Activated CD8-positive, alpha-beta T cell treated with anti-CD3 and anti-CD28 coated beads, Interleukin-2, amount 10 ng/mL, durations not matched to agents 7 days and 5 days (primary cell): Measurements from ENCODE around the gene GALR3. TPM values are rescaled to one million over a fixed set of nuclear protein-coding genes. Genes with fewer than 3 reads are reported as not detected.

Source experiments
- ATAC-seq: fragments of 150-1000 bp; cut with Tn5 transposase; one replicate; pipeline ENCODE4 v1.10.0; 2021; ENCODE audit warnings: moderate library complexity
- CTCF ChIA-PET: fragments of 350-600 bp; sonication (Branson Sonifier 250); formaldehyde crosslinking; loops from one replicate; lab custom pipeline; 2021; ENCODE audit warnings: antibody characterized with exemption; lab: Charles Lee
- POLR2A ChIA-PET: fragments of 350-600 bp; sonication (Branson Sonifier 250); formaldehyde crosslinking; loops from one replicate; lab custom pipeline; 2021; ENCODE audit warnings: antibody characterized with exemption; lab: Charles Lee
- DNase-seq: peaks from one replicate; pipeline ENCODE4 v3.0.0-alpha.2; 2020
- H3K27ac Mint-ChIP-seq: one replicate; pipeline ENCODE4 v1.8.0; 2021; ENCODE audit warnings: mild to moderate bottlenecking, mixed read lengths
- H3K27me3 Mint-ChIP-seq: one replicate; pipeline ENCODE4 v1.8.0; 2021; ENCODE audit warnings: low read depth, mixed read lengths
- H3K36me3 Mint-ChIP-seq: one replicate; pipeline ENCODE4 v1.8.0; 2021; ENCODE audit warnings: low read depth, mixed read lengths
- H3K4me1 Mint-ChIP-seq: one replicate; pipeline ENCODE4 v1.8.0; 2021; ENCODE audit warnings: low read depth, mixed read lengths
- H3K4me3 Mint-ChIP-seq: one replicate; pipeline ENCODE4 v1.8.0; 2021; ENCODE audit warnings: mild to moderate bottlenecking, mixed read lengths
- H3K9me3 Mint-ChIP-seq: one replicate; pipeline ENCODE4 v1.8.0; 2022; ENCODE audit warnings: mixed read lengths; ENCODE audit not compliant: insufficient read depth
- total RNA-seq, 2 experiments: library from RNA; stranded (reverse); gene quantifications; one replicate each; pipeline ENCODE4 v1.2.3, GENCODE V29; 2021

Gene GALR3
- total RNA-seq, 2 experiments from 2014 or later = 0.24 TPM; not detected in 1

DNA sequence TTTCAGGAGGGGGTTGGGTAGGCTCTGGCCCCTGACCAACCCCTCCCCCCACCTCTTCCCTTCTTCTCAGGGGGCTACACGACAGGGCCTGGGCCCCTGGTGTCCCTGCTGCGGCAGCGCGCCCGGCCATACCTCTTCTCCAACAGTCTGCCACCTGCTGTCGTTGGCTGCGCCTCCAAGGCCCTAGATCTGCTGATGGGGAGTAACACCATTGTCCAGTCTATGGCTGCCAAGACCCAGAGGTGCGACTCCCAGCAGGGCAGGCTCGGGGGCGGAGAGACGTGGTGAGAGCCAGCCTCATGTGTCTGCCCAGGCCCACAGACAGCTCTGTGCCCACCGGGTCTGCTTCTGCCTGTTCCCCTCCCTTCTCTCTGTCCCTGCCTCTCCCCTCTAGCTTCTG lies 7.6 kb upstream of the GALR3 start:
- peaks cover 17% of the 10 kb centered on the region for H3K4me1 Mint-ChIP-seq
- no peaks in the 10 kb centered on the region for H3K9me3 Mint-ChIP-seq
- H3K27me3 Mint-ChIP-seq = peaks cover 13% of the 10 kb centered on the region
- CTCF ChIA-PET = interaction anchor here (1.2 to 6.4 kb wide), 6 partner anchors 7 to 150 kb away, joined by 4 to 111 read pairs (median 34); partner anchors contain the start of genes ANKRD54, C22orf23, GCAT and POLR2F
- ATAC-seq (no peak), DNase-seq (no peak)
- H3K27ac Mint-ChIP-seq = no peak overlapping the region
- H3K4me3 Mint-ChIP-seq = no peak overlapping the region
- POLR2A ChIA-PET = no interaction called here
- no peaks in the 10 kb centered on the region for H3K36me3 Mint-ChIP-seq

DNA sequence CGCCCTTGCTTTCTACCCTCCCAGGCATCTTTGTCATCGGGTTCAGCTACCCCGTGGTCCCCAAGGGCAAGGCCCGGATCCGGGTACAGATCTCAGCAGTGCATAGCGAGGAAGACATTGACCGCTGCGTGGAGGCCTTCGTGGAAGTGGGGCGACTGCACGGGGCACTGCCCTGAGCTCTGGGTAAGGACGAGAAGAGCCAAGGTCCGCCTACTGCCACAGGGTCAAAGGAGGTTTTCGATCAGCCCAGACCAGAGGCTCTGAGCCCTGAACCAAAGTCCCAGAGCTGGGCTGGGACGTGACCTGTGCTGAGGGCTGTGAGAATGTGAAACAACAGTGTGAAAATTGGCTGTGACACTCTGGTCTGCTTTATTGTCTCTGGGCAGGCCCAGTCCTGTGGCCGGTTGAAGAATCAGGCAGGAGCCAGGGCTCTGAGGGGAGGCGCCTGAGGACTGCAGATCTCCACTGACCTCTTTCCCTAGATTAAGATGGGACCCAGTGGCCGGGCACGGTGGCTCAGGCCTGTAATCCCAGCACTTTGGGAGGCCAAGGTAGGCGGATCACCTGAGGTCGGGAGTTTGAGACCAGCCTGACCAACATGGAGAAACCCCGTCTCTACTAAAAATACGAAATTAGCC lies 6.5 kb upstream of the GALR3 start:
- Mint-ChIP-seq H3K9me3 (no peaks in the 10 kb centered on the region), H3K4me3 (no peak overlapping the region), H3K27me3 (peaks cover 16% of the 10 kb centered on the region), H3K27ac (no peak overlapping the region), H3K4me1 (peaks cover 17% of the 10 kb centered on the region), H3K36me3 (no peaks in the 10 kb centered on the region)
- ATAC-seq = no peak
- no peak for DNase-seq
- ChIA-PET POLR2A (interaction anchor here (2.5 kb wide), 1 partner anchor 27 kb away, joined by 7 read pairs; the partner anchor contains the start of gene ANKRD54), CTCF (interaction anchor here (0.7 to 6.4 kb wide), 14 partner anchors 8 to 155 kb away, joined by 3 to 111 read pairs (median 8); partner anchors contain the start of genes ANKRD54, C22orf23, GCAT and POLR2F)

DNA sequence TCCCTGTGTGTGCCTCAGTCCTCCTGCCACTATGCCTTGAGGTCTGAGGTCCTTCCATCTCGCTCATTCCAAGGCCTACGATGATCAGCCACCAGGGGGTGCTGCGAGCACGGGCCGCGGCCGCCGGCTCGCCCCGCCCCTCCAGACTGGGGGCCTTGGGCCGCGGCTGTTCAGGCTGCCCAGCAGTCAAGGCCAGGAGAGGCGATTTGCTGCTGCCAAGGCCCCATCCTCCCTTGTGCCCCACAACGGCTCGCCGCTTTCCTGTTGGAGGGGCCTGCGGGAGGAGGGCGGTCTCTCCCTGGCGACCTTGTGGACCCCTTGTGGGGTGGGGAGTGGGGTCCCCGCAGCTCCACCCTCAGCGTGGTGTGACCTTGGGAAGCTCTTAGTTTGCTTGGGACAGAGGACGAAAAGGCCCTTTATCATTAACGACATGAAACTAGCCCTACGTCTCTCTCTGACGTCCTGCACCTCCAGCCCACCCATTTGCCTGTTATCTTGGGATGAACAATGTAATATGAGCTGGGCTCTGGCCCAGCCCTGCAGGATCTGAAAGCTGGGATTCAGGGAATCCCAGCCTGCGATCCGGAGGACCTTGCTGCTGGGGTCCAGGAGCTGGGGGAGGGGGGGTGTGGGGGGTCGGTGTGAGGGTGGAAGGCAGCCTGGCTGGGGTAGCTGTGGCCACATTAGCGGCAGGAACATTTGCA lies 5.3 kb upstream of the GALR3 start:
- CTCF ChIA-PET = interaction anchor here (0.6 to 6.4 kb wide), 37 partner anchors 9 to 243 kb away, joined by 3 to 111 read pairs (median 4); partner anchors contain the start of genes ANKRD54, C22orf23, GCAT and MICALL1
- Mint-ChIP-seq H3K4me1 (peaks cover 17% of the 10 kb centered on the region), H3K27me3 (peaks cover 25% of the 10 kb centered on the region), H3K36me3 (no peaks in the 10 kb centered on the region), H3K27ac (no peak overlapping the region), H3K9me3 (no peaks in the 10 kb centered on the region), H3K4me3 (peak overlapping the region; percentile 18)
- peak; percentile 81 for DNase-seq
- POLR2A ChIA-PET = interaction anchor here (1.3 to 2.5 kb wide), 3 partner anchors 10 to 147 kb away, joined by 3 to 7 read pairs (median 6); partner anchors contain the start of genes ANKRD54 and GCAT
- peak; percentile 83 for ATAC-seq

DNA sequence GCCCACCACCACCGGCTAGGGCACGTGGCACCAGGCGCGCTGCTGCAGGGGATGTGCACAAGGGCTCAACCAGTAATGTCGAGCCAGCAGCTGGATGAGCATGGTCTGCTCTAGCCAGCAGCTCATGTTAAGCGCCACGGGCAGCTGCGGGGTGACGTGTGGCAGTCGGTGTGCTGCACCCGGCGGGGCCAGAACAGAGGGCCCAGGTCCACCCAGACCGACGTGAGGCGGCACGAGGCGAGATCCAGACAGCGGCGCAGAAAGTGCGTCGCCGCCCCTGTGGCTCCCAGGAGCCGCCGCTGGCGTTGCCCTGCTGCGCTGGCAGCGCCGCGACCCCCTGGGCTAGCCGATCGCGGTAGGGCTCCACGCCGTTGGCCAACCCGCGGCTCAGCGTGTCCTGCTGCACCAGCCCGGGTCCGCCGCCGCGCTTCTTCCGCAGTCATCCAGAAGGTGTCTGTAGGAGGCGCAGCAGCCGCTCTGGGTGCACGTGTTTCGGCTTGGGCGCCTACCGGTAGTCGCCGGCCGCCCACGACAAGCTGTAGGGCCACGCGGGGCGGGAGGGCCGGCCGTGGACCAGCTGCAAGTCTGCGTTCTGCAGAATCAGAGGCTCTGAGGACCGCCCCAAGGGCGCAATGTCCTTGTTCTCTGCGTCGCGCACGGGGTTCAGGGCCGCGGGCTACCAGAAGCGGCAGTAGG lies 4.6 kb upstream of the GALR3 start:
- DNase-seq (peak; percentile 77), ATAC-seq (peak; percentile 80)
- ChIA-PET POLR2A (interaction anchor here (1.3 to 2.5 kb wide), 3 partner anchors 11 to 147 kb away, joined by 3 to 7 read pairs (median 6); partner anchors contain the start of genes ANKRD54 and GCAT), CTCF (interaction anchor here (0.6 to 6.4 kb wide), 34 partner anchors 8 to 243 kb away, joined by 3 to 111 read pairs (median 4); partner anchors contain the start of genes ANKRD54, C22orf23, GCAT and MICALL1)
- peaks cover 17% of the 10 kb centered on the region for H3K4me1 Mint-ChIP-seq
- H3K27me3 Mint-ChIP-seq = peaks cover 28% of the 10 kb centered on the region
- no peaks in the 10 kb centered on the region for H3K9me3 Mint-ChIP-seq
- H3K4me3 Mint-ChIP-seq = peak overlapping the region; percentile 38
- no peak overlapping the region for H3K27ac Mint-ChIP-seq
- H3K36me3 Mint-ChIP-seq = no peaks in the 10 kb centered on the region

DNA sequence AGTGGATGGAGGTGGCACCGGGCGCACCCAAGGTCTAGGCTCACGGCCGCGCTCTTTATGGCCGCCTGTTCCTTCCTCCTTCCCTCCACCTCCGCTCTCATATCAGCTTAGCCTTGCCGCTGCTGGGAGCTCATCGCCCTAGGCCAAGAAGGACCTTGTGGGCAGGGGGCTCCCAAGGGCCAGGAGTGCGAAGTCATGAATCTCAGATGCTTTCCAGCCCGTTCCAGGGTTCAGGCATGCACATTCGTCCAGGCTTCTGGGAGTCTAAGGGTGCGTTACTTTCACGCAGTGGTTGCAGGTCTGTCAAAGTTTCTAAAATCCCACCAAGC lies 4.1 kb upstream of the GALR3 start:
- DNase-seq = no peak
- POLR2A ChIA-PET = interaction anchor here (1.3 to 2.5 kb wide), 3 partner anchors 11 to 146 kb away, joined by 3 to 7 read pairs (median 6); partner anchors contain the start of genes ANKRD54 and GCAT
- Mint-ChIP-seq H3K36me3 (no peaks in the 10 kb centered on the region), H3K9me3 (no peaks in the 10 kb centered on the region), H3K4me1 (peaks cover 20% of the 10 kb centered on the region), H3K27me3 (peaks cover 29% of the 10 kb centered on the region), H3K4me3 (no peak overlapping the region), H3K27ac (no peak overlapping the region)
- CTCF ChIA-PET = interaction anchor here (0.7 to 6.4 kb wide), 22 partner anchors 9 to 233 kb away, joined by 3 to 111 read pairs (median 4); partner anchors contain the start of genes ANKRD54, C22orf23, GCAT and MICALL1
- ATAC-seq = peak; percentile 43

DNA sequence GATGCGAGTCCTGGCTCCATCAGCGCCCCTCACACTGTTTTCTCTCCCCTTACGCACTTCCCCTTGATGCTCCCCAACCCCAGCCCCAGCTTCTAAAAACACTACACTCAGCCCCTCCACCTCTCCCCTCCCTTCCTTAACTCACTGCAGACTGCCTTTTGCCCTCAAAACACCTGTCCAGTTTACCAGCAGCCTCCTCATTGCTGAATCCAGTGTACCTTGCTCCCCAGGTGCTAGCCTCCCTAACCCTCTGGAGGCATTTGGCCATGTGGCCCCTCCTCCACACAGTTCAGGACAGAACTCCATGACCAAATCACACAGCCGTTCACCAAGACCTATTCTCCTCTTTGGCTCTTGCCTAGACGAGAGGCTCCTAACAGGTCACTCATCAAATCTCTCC lies 2.8 kb upstream of the GALR3 start:
- ChIA-PET POLR2A (interaction anchor here (0.6 kb wide), 1 partner anchor 299 kb away, joined by 3 read pairs; no protein-coding TSS in a partner anchor), CTCF (interaction anchor here (2.3 to 6.4 kb wide), 4 partner anchors 11 to 145 kb away, joined by 7 to 111 read pairs (median 47); partner anchors contain the start of gene GCAT)
- DNase-seq = no peak
- H3K4me1 Mint-ChIP-seq = peaks cover 24% of the 10 kb centered on the region
- H3K4me3 Mint-ChIP-seq = no peak overlapping the region
- no peaks in the 10 kb centered on the region for H3K9me3 Mint-ChIP-seq
- ATAC-seq = no peak
- no peak overlapping the region for H3K27ac Mint-ChIP-seq
- H3K27me3 Mint-ChIP-seq = peaks cover 29% of the 10 kb centered on the region
- no peaks in the 10 kb centered on the region for H3K36me3 Mint-ChIP-seq

DNA sequence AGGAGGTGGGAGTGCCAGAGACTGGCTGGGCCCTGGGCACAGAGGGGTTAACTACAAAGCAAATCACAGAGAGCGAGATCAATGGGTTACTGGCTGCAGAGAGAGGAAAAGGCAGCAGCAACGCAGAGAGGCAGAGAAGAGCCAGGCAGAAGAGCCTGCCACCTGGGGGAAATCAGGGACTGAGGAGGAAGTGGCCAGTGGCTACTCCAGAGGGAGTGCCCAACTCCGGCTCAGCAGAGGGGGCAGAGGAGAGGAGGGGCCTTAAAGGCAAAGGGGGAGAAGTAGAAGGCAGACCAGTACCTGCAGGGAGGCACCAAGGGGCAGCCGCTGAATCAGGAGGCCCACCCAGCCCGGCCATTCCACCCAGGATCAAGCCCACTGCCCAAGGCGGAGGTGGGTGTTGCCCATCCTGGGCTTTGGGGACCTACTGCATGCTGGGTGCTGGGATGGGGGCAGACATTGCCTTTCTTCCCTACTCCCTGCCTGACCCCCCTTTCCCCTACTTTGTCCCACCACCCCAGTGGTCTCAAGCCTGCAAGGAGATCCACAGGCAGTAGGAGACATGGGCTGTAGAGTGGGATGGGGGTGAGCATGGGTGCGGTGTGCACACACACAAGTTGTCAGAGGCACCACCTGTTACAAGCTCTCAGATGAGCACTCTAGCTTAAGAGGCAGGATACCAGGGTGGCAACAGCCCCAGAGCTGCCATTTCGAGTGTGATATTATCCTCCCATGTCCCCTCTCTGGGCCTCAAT lies 926 bp upstream of the GALR3 start:
- no peak overlapping the region for H3K27ac Mint-ChIP-seq
- CTCF ChIA-PET = interaction anchor here (1.0 to 1.3 kb wide), 2 partner anchors 15 to 41 kb away, joined by 5 to 6 read pairs; partner anchors contain the start of gene GCAT

DNA sequence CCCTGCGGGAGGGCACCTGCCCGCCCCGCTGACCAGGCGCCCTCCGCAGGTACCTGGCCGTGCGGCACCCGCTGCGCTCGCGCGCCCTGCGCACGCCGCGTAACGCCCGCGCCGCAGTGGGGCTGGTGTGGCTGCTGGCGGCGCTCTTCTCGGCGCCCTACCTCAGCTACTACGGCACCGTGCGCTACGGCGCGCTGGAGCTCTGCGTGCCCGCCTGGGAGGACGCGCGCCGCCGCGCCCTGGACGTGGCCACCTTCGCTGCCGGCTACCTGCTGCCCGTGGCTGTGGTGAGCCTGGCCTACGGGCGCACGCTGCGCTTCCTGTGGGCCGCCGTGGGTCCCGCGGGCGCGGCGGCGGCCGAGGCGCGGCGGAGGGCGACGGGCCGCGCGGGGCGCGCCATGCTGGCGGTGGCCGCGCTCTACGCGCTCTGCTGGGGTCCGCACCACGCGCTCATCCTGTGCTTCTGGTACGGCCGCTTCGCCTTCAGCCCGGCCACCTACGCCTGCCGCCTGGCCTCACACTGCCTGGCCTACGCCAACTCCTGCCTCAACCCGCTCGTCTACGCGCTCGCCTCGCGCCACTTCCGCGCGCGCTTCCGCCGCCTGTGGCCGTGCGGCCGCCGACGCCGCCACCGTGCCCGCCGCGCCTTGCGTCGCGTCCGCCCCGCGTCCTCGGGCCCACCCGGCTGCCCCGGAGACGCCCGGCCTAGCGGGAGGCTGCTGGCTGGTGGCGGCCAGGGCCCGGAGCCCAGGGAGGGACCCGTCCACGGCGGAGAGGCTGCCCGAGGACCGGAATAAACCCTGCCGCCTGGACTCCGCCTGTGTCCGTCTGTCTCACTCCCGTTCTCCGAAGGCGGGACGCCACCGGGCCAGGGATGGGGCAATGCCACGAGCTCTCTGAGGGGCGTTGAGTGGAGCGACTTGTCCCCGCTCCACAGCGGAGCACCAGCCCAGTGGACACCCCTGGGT lies 1.8 kb downstream of the GALR3 start:
- peak; percentile 69 for ATAC-seq
- POLR2A ChIA-PET = no interaction called here

More for the DNA sequence above, 926 bp upstream of the GALR3 start:
- Mint-ChIP-seq H3K36me3 (no peaks in the 10 kb centered on the region), H3K27me3 (peaks cover 29% of the 10 kb centered on the region), H3K9me3 (no peaks in the 10 kb centered on the region), H3K4me1 (peaks cover 26% of the 10 kb centered on the region), H3K4me3 (no peak overlapping the region)
- ATAC-seq (no peak), DNase-seq (no peak)
- POLR2A ChIA-PET = no interaction called here

DNA sequence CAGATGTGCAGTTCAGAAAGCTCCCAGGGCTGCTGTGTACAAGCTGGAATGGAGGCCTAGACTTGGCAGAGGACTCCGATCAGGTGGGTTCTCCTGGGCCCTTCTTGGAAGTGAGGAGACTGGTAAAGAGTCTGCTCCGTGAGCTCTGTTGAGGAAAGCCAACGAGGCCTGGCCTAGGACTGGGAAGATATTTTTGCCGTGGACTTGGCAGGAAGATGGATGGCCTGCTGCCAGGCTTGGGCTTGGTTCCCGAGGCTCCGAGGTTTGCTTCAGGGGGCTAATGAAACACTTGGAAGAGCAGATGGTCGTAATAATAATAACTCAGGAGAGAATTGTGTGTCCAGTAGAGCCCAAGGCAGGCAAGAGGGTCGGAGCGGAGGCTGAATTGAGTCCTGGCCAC lies 3.9 kb downstream of the GALR3 start:
- DNase-seq (no peak), ATAC-seq (no peak)
- ChIA-PET CTCF (interaction anchor here (1.2 to 1.4 kb wide), 2 partner anchors 9 to 36 kb away, joined by 3 to 5 read pairs; no protein-coding TSS in a partner anchor), POLR2A (no interaction called here)
- Mint-ChIP-seq H3K27me3 (peaks cover 9% of the 10 kb centered on the region), H3K36me3 (peaks cover 15% of the 10 kb centered on the region), H3K4me3 (no peak overlapping the region), H3K9me3 (no peaks in the 10 kb centered on the region), H3K27ac (no peak overlapping the region), H3K4me1 (peaks cover 9% of the 10 kb centered on the region)

More for the DNA sequence above, 1.8 kb downstream of the GALR3 start:
- peaks cover 10% of the 10 kb centered on the region for H3K36me3 Mint-ChIP-seq
- H3K4me3 Mint-ChIP-seq = peak overlapping the region; percentile 72
- H3K27ac Mint-ChIP-seq = peak overlapping the region; percentile 75
- peaks cover 22% of the 10 kb centered on the region for H3K27me3 Mint-ChIP-seq
- H3K4me1 Mint-ChIP-seq = peaks cover 9% of the 10 kb centered on the region
- peak; percentile 40 for DNase-seq
- CTCF ChIA-PET = interaction anchor here (1.0 to 1.4 kb wide), 5 partner anchors 9 to 141 kb away, joined by 3 to 4 read pairs (median 3); partner anchors contain the start of gene ANKRD54
- no peaks in the 10 kb centered on the region for H3K9me3 Mint-ChIP-seq
